Measurements from ENCODE around the gene PHACTR1.

DNA sequence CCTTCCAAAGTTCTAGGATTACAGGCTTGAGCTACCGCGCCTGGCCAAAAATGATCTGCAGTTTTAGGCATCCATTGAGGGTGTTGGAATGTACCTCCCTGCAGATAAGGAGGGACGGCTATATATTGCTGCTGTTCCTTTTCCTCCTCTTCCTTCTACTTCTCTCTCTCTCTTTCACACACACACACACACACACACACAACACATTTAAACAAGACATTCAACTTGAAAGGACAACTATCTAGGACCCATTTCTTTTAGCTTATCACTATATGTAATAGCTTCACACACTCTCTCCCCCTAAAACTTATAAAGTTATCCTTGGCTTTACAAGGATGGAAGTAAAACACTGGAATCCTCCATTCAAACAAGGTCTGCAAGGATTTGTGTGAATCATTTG, 260.6 kb downstream of the PHACTR1 start:
- TF ChIP-seq EZH2 (IDR thresholded peaks at IDR 0.05; ENCODE audit: insufficient read depth, poor library complexity, severe bottlenecking), result no peak
- TF ChIP-seq EZH2phosphoT487 (IDR thresholded peaks at IDR 0.05; ENCODE audit: insufficient read depth, low read depth), result no peak

All from GM23248 (cell line).